HG03439 (cell line): ENCODE measurements around the gene INPP5F.

Source experiments
- ATAC-seq: cut with Tn5 transposase; IDR thresholded peaks from one replicate; pipeline ENCODE4 v1.9.1; 2021; ENCODE audit warnings: mild to moderate bottlenecking, moderate library complexity; ENCODE audit not compliant: unreplicated experiment

INPP5F gene

GRCh38 chr10:119737823-119738222, 12.0 kb downstream of the INPP5F start:
- ATAC-seq, result no peak

GRCh38 chr10:119738962-119739361, 13.1 kb downstream of the INPP5F start:
- no peak for ATAC-seq

- ATAC-seq, result no peak
Observed at GRCh38 chr10:119740096-119740495, 14.2 kb downstream of the INPP5F start.

GRCh38 chr10:119742947-119743648, 17.2 kb downstream of the INPP5F start:
- no peak for ATAC-seq

- ATAC-seq, result no peak
Observed at GRCh38 chr10:119747940-119748339, 22.1 kb downstream of the INPP5F start.

GRCh38 chr10:119748871-119749270, 23.0 kb downstream of the INPP5F start:
- ATAC-seq, result no peak

- no peak for ATAC-seq
Observed at GRCh38 chr10:119749455-119749854, 23.6 kb downstream of the INPP5F start.

GRCh38 chr10:119750391-119751230, 24.8 kb downstream of the INPP5F start:
- peak; percentile 83 for ATAC-seq

GRCh38 chr10:119753309-119753708, 27.5 kb downstream of the INPP5F start:
- no peak for ATAC-seq

GRCh38 chr10:119754085-119754484, 28.2 kb downstream of the INPP5F start:
- no peak for ATAC-seq

- no peak for ATAC-seq
Observed at GRCh38 chr10:119754936-119755335, 29.1 kb downstream of the INPP5F start.

- ATAC-seq, result no peak
Observed at GRCh38 chr10:119755446-119755845, 29.6 kb downstream of the INPP5F start.

- no peak for ATAC-seq
Observed at GRCh38 chr10:119758448-119759195, 32.8 kb downstream of the INPP5F start.

- ATAC-seq, result no peak
Observed at GRCh38 chr10:119759832-119760231, 34.0 kb downstream of the INPP5F start.

GRCh38 chr10:119761106-119761505, 35.3 kb downstream of the INPP5F start:
- ATAC-seq, result no peak

GRCh38 chr10:119762035-119762434, 36.2 kb downstream of the INPP5F start:
- no peak for ATAC-seq

GRCh38 chr10:119762805-119763798, 37.3 kb downstream of the INPP5F start:
- no peak for ATAC-seq

GRCh38 chr10:119768455-119769094, 42.7 kb downstream of the INPP5F start:
- no peak for ATAC-seq

- no peak for ATAC-seq
Observed at GRCh38 chr10:119769886-119770285, 44.0 kb downstream of the INPP5F start.

GRCh38 chr10:119770928-119771327, 45.1 kb downstream of the INPP5F start:
- no peak for ATAC-seq
